OCI-LY3 (cell line): ENCODE data around the gene BAMBI.

Source experiments
- CTCF ChIP-seq: fragments of 200-600, 300-600 bp; sonication (generic); IDR thresholded peaks from 2 replicates; pipeline ENCODE4 v1.5.1; 2014; ENCODE audit warnings: antibody characterized with exemption, low read length, low read depth
- EZH2phosphoT487 ChIP-seq: fragments of 200-600 bp; shearing (Covaris generic); IDR thresholded peaks from 2 replicates; pipeline ENCODE4 v1.6.1; 2018; ENCODE audit warnings: antibody characterized with exemption, mixed run types, low read depth

GRCh38 chr10:28644647-28645046 is 32.7 kb upstream of the BAMBI start:
- TF ChIP-seq CTCF (no peak), EZH2phosphoT487 (no peak)
